Kidney (tissue), 14 donors: ENCODE results near the gene HMHB1. TPM values are rescaled to one million over a fixed set of nuclear protein-coding genes. Genes with fewer than 3 reads are reported as not detected.

Source experiments
- DNase-seq, 5 donors: peaks; one replicate each; pipeline ENCODE4 v3.0.0-alpha.2; 2013 to 2020
- FAIRE-seq: peaks from 2 replicates; lab custom pipeline; 2012; peaks lifted over from hg19 to GRCh38; lab: Jason Lieb, UNC
- H3K27ac ChIP-seq, 2 donors: one replicate each; pipeline ENCODE4 v1.7.0; 2013; ENCODE audit warnings: low read depth in 2 of 2, low read length in 2 of 2, inconsistent platforms in 1 of 2
- H3K27me3 ChIP-seq: one replicate; pipeline ENCODE4 v1.7.1; 2013; ENCODE audit warnings: low read length, inconsistent platforms; ENCODE audit not compliant: control insufficient read depth, insufficient read depth
- H3K36me3 ChIP-seq, 3 donors: one replicate each; pipeline versions ENCODE4 v1.7.0 to v1.7.1; 2013; ENCODE audit warnings: low read length in 3 of 3, control low read depth in 1 of 3, inconsistent platforms in 1 of 3; ENCODE audit not compliant: insufficient read depth in 3 of 3, control insufficient read depth in 2 of 3
- H3K4me1 ChIP-seq, 3 donors: one replicate each; pipeline versions ENCODE4 v1.7.0 to v1.7.1; 2013; ENCODE audit warnings: low read length in 3 of 3, inconsistent platforms in 1 of 3, low read depth in 1 of 3; ENCODE audit not compliant: control insufficient read depth in 2 of 3, insufficient read depth in 2 of 3
- H3K4me3 ChIP-seq, 3 donors: one replicate each; pipeline versions ENCODE4 v1.7.0 to v1.8.1; 2013; ENCODE audit warnings: low read length in 3 of 3, control low read depth in 1 of 3, inconsistent platforms in 1 of 3
- H3K9ac ChIP-seq, 3 donors: one replicate each; pipeline versions ENCODE4 v1.7.0 to v1.7.1; 2013; ENCODE audit warnings: low read length in 3 of 3, control low read depth in 1 of 3, inconsistent platforms in 1 of 3
- H3K9me3 ChIP-seq, 3 donors: one replicate each; pipeline versions ENCODE4 v1.7.0 to v1.7.1; 2013; ENCODE audit warnings: low read length in 3 of 3, control low read depth in 1 of 3, inconsistent platforms in 1 of 3; ENCODE audit not compliant: control insufficient read depth in 2 of 3, insufficient read depth in 1 of 3
- CTCF ChIP-seq: IDR thresholded peaks from 3 replicates; pipeline ENCODE4 v1.5.1; 2012; ENCODE audit warnings: mild to moderate bottlenecking, moderate library complexity, borderline replicate concordance; ENCODE audit not compliant: insufficient read depth; ENCODE audit errors: extremely low read depth
- intact Hi-C: fragments of 100-400 bp; cut with DNase I; formaldehyde crosslinking; loops from one replicate; pipeline ENCODE4 v1.11.1; 2022
- polyA plus RNA-seq: library from polyadenylated mRNA; stranded (reverse); fragments of 350-450 nt; fragmentation: Illumina TruSeq; extraction: RNeasy Lipid Tissue Mini Kit (QIAGEN cat#74804); gene quantifications from one replicate; pipeline ENCODE4 v1.2.3, GENCODE V29; 2014; ENCODE audit warnings: low read depth, low replicate concordance; ENCODE audit not compliant: insufficient read depth
- total RNA-seq: library from RNA; stranded (reverse); fragmentation: NEBNext Ultra II Directional; extraction: Animal tissue kit (Norgen Biotek cat#: 25700); gene quantifications from one replicate; pipeline ENCODE4 v1.2.1, GENCODE V29; 2021
- donor health status: control.
- donor health status: control.
- donor health status: control.
- donor health status: control.
- donor health status: control.
- donor health status: DM: yes; HTN: yes; CAD: no.
- donor health status: Normal renal cell carcinoma (clear cell type).

HMHB1 gene
- total and polyA plus RNA-seq, 2 donors from 2014 or later, result not detected

DNA sequence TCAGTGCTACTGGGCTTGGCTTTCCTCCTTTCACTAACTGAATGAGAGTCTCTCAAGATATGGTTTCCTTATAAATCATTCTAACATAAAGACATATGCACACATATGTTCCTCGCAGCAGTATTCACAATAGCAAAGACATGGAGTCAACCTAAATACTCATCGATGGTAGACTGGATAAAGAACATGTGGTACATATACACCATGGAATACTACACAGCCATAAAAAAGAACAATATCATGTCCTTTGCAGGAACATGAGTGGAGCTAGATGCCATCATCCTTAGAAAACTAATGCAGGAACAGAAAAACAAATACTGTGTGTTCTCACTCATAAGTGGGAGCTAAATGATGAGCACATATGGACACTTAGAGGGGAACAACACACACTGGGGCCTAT is 32.5 kb upstream of the HMHB1 start:
- H3K9me3 ChIP-seq, result peaks cover 0 to 2% (median 0%) of the 10 kb centered on the region in 3 donors
- no peak overlapping the region for H3K9ac ChIP-seq
- FAIRE-seq (no peak), DNase-seq (no peak)
- no peaks in the 10 kb centered on the region for H3K36me3 ChIP-seq
- intact Hi-C loops, result no loop called here
- no peak for TF ChIP-seq CTCF
- H3K27ac ChIP-seq, result no peak overlapping the region
- H3K4me1 ChIP-seq, result no peaks in the 10 kb centered on the region
- no peak overlapping the region for H3K4me3 ChIP-seq
- no peaks in the 10 kb centered on the region for H3K27me3 ChIP-seq

DNA sequence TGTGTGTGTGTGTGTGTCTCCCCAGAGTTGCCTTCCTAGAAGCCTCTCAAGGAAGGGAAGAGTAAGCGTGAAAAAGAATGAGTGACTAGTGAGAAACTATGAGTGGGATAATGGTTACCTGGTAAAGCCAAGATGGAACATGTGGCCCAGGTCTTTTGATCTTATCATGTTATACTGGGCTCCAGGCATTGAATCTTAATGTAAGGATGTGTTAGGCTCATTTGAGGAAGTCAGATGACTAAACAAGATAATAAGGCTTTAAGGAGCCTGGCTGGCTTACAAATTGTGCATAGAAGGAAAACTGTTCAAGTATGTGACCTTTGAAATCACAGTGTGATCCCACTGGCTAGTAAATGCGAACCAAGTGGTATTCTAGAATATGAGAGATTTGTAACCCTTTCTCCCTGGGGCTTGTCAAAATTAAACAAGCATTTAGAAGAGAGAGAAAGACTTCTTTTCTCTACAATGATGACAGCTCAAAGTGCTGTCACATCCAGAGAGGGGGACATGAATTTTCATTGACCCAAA is 29.9 kb upstream of the HMHB1 start:
- H3K27ac ChIP-seq, result no peak overlapping the region
- H3K4me1 ChIP-seq, result no peaks in the 10 kb centered on the region
- no peaks in the 10 kb centered on the region for H3K36me3 ChIP-seq
- H3K9me3 ChIP-seq, result peaks cover 0 to 2% (median 2%) of the 10 kb centered on the region in 3 donors
- no peak for FAIRE-seq
- no peak for DNase-seq
- H3K27me3 ChIP-seq, result no peaks in the 10 kb centered on the region
- no peak overlapping the region for H3K4me3 ChIP-seq
- intact Hi-C loops, result no loop called here
- no peak overlapping the region for H3K9ac ChIP-seq
- TF ChIP-seq CTCF, result no peak

DNA sequence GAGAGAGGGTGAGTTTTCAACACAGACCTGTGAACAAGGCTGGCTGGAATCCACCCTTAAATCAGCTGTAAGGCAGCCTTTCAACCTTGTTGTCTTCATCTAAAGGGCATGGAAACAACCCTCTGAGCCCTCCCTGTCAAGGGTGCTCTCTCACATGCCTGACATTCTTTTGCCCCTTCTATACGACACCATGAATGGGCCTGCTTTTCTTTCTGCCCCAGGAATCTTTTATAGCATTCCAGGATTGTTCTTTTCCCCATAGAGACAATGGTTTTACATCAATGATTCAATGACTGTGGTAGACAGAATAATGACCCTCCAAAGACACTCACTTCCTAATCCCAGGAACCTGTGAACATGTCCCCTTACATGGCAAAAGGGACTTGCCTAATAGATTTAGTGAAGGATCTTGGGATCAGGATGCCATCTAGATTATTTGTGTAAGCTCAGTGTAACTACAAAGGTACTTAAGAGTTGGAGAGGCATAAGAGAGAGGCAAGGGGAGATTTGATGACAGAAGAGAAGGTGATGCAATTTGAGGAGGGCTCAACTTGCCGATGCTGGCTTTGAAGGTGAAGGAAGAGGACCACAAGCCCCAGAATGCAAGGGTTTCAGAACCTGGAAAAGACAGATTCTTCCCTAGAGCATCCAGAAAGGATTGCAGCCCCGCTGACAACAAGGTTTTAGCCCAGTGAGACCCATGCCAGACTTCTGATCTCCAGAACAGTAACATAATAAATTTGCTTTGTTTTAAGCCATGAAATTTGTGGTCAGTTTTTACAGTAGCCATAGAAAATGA is 29.2 kb upstream of the HMHB1 start:
- intact Hi-C loops, result no loop called here
- H3K4me1 ChIP-seq, result no peaks in the 10 kb centered on the region
- peaks cover 0 to 2% (median 2%) of the 10 kb centered on the region in 3 donors for H3K9me3 ChIP-seq
- no peak overlapping the region for H3K9ac ChIP-seq
- no peak for DNase-seq
- no peak for TF ChIP-seq CTCF
- no peaks in the 10 kb centered on the region for H3K27me3 ChIP-seq
- no peak for FAIRE-seq
- no peaks in the 10 kb centered on the region for H3K36me3 ChIP-seq
- no peak overlapping the region for H3K4me3 ChIP-seq
- no peak overlapping the region for H3K27ac ChIP-seq
